HEK293 (cell line): Measurements from ENCODE around the gene MYL7.

ENCODE experiments used
- IKZF3 ChIP-seq: fragments of 450-650 bp; IDR thresholded peaks from 2 replicates; pipeline ENCODE4 v1.5.0; 2018; ENCODE audit warnings: missing biosample characterization, mild to moderate bottlenecking, missing genetic modification characterization, moderate library complexity
- KLF16 ChIP-seq: fragments of 450-650 bp; formaldehyde crosslinking; IDR thresholded peaks from 2 replicates; pipeline ENCODE4 v1.5.1; 2017; ENCODE audit warnings: missing biosample characterization, missing genetic modification characterization
- KLF7 ChIP-seq: fragments of 450-650 bp; formaldehyde crosslinking; IDR thresholded peaks from 2 replicates; pipeline ENCODE4 v1.5.1; 2016; ENCODE audit warnings: missing biosample characterization, missing genetic modification characterization, borderline replicate concordance
- KLF8 ChIP-seq: fragments of 450-650 bp; formaldehyde crosslinking; IDR thresholded peaks from 2 replicates; pipeline ENCODE4 v1.5.1; 2016; ENCODE audit warnings: missing biosample characterization, missing genetic modification characterization
- REPIN1 ChIP-seq: fragments of 450-650 bp; formaldehyde crosslinking; IDR thresholded peaks from 2 replicates; pipeline ENCODE4 v1.5.1; 2017; ENCODE audit warnings: missing biosample characterization, missing genetic modification characterization, low read depth
- REST ChIP-seq: fragments of 450-650 bp; formaldehyde crosslinking; IDR thresholded peaks from 2 replicates; pipeline ENCODE4 v1.5.1; 2016; ENCODE audit warnings: missing biosample characterization, missing genetic modification characterization
- SP3 ChIP-seq: fragments of 450-650 bp; formaldehyde crosslinking; IDR thresholded peaks from 2 replicates; pipeline ENCODE4 v1.5.1; 2016; ENCODE audit warnings: missing biosample characterization, missing genetic modification characterization
- YY1 ChIP-seq: fragments of 450-650 bp; formaldehyde crosslinking; IDR thresholded peaks from 2 replicates; pipeline ENCODE4 v1.5.1; 2018; ENCODE audit warnings: missing biosample characterization, missing genetic modification characterization
- YY2 ChIP-seq: fragments of 450-650 bp; formaldehyde crosslinking; IDR thresholded peaks from 2 replicates; pipeline ENCODE4 v1.5.1; 2016; ENCODE audit warnings: missing biosample characterization, missing genetic modification characterization
- ZBTB10 ChIP-seq: fragments of 450-650 bp; formaldehyde crosslinking; IDR thresholded peaks from 2 replicates; pipeline ENCODE4 v1.5.1; 2016; ENCODE audit warnings: missing biosample characterization, missing genetic modification characterization
- ZBTB7A ChIP-seq: fragments of 450-650 bp; formaldehyde crosslinking; IDR thresholded peaks from 2 replicates; pipeline ENCODE4 v1.5.1; 2016; ENCODE audit warnings: low read depth, missing biosample characterization, missing genetic modification characterization
- ZEB2 ChIP-seq: fragments of 450-650 bp; formaldehyde crosslinking; IDR thresholded peaks from 2 replicates; pipeline ENCODE4 v1.5.1; 2016; ENCODE audit warnings: missing biosample characterization, missing genetic modification characterization
- ZFP37 ChIP-seq: fragments of 450-650 bp; formaldehyde crosslinking; IDR thresholded peaks from 2 replicates; pipeline ENCODE4 v1.5.1; 2016; ENCODE audit warnings: missing biosample characterization, missing genetic modification characterization
- ZNF16 ChIP-seq: fragments of 450-650 bp; formaldehyde crosslinking; IDR thresholded peaks from 2 replicates; pipeline ENCODE4 v1.5.1; 2016; ENCODE audit warnings: low read depth, missing biosample characterization, missing genetic modification characterization
- ZNF2 ChIP-seq: fragments of 450-650 bp; formaldehyde crosslinking; IDR thresholded peaks from 2 replicates; pipeline ENCODE4 v1.5.1; 2016; ENCODE audit warnings: missing biosample characterization, missing genetic modification characterization
- ZNF223 ChIP-seq: fragments of 450-650 bp; formaldehyde crosslinking; IDR thresholded peaks from 2 replicates; pipeline ENCODE4 v1.5.1; 2016; ENCODE audit warnings: missing biosample characterization, missing genetic modification characterization
- ZNF341 ChIP-seq: fragments of 450-650 bp; formaldehyde crosslinking; IDR thresholded peaks from 2 replicates; pipeline ENCODE4; 2016; ENCODE audit warnings: low read depth, missing biosample characterization, missing genetic modification characterization
- ZNF416 ChIP-seq: fragments of 450-650 bp; formaldehyde crosslinking; IDR thresholded peaks from 2 replicates; pipeline ENCODE4 v1.5.1; 2016; ENCODE audit warnings: missing biosample characterization, missing genetic modification characterization
- ZNF423 ChIP-seq: fragments of 450-650 bp; formaldehyde crosslinking; IDR thresholded peaks from 2 replicates; pipeline ENCODE4 v1.5.1; 2016; ENCODE audit warnings: missing biosample characterization, missing genetic modification characterization
- ZNF518A ChIP-seq: fragments of 450-650 bp; formaldehyde crosslinking; conservative IDR thresholded peaks from 2 replicates; pipeline ENCODE4 v1.5.1; 2016; ENCODE audit warnings: low read depth, missing biosample characterization, missing genetic modification characterization
- ZNF558 ChIP-seq: fragments of 450-650 bp; formaldehyde crosslinking; IDR thresholded peaks from 2 replicates; pipeline ENCODE4 v1.5.1; 2016; ENCODE audit warnings: missing biosample characterization, missing genetic modification characterization
- ZNF561 ChIP-seq: fragments of 450-650 bp; IDR thresholded peaks from 2 replicates; pipeline ENCODE4 v1.5.1; 2018; ENCODE audit warnings: missing biosample characterization, missing genetic modification characterization, borderline replicate concordance
- ZNF747 ChIP-seq: fragments of 450-650 bp; formaldehyde crosslinking; IDR thresholded peaks from 2 replicates; pipeline ENCODE4 v1.5.1; 2016; ENCODE audit warnings: missing biosample characterization, missing genetic modification characterization
- ZNF843 ChIP-seq: fragments of 450-650 bp; formaldehyde crosslinking; IDR thresholded peaks from 2 replicates; pipeline ENCODE4 v1.5.1; 2016; ENCODE audit warnings: missing biosample characterization, missing genetic modification characterization
- ZSCAN30 ChIP-seq: fragments of 450-650 bp; IDR thresholded peaks from 2 replicates; pipeline ENCODE4 v1.5.1; 2018; ENCODE audit warnings: missing biosample characterization, mild to moderate bottlenecking, missing genetic modification characterization, moderate library complexity
- ZSCAN5A ChIP-seq: fragments of 450-650 bp; formaldehyde crosslinking; IDR thresholded peaks from 2 replicates; pipeline ENCODE4 v1.5.1; 2016; ENCODE audit warnings: missing biosample characterization, missing genetic modification characterization
- ZXDB ChIP-seq: fragments of 450-650 bp; formaldehyde crosslinking; IDR thresholded peaks from 2 replicates; pipeline ENCODE4 v1.5.1; 2016; ENCODE audit warnings: missing biosample characterization, missing genetic modification characterization

The MYL7 gene

GRCh38 chr7:44123190-44124003 is 17.7 kb downstream of the MYL7 start, which contains the start of gene POLD2 (continued):
- peak; percentile 66 for TF ChIP-seq ZBTB10 (tag by site-specific recombination)
- peak; percentile 74 for TF ChIP-seq ZBTB7A (tag by site-specific recombination)
- no peak for TF ChIP-seq ZNF416
- TF ChIP-seq REPIN1 (tag by site-specific recombination), result 0 out of 2 replicates have a peak, but pooled peaks have one; percentile 37
- TF ChIP-seq ZNF843, result peak; percentile 38
- peak; percentile 81 for TF ChIP-seq YY2 (tag by site-specific recombination)
- TF ChIP-seq ZNF2 (tag by site-specific recombination), result 0 out of 2 replicates have a peak, but pooled peaks have one; percentile 37
- no peak for TF ChIP-seq ZNF558 (tag by site-specific recombination)
- TF ChIP-seq ZSCAN5A (tag by site-specific recombination), result peak; percentile 45; the same call in 1 of the 2 replicates
- peak; percentile 45; the same call in 1 of the 2 replicates for TF ChIP-seq ZNF561 (tag by site-specific recombination)
- TF ChIP-seq ZNF223, result peak; percentile 25; the same call in 1 of the 2 replicates
- TF ChIP-seq SP3, result peak; percentile 94
- peak; percentile 52; the same call in 1 of the 2 replicates for TF ChIP-seq ZFP37 (tag by site-specific recombination)
- TF ChIP-seq YY1 (tag by site-specific recombination), result peak; percentile 87
- peak; percentile 37; the same call in 1 of the 2 replicates for TF ChIP-seq ZNF423 (tag by site-specific recombination)
- TF ChIP-seq ZXDB, result peak; percentile 63
- TF ChIP-seq ZSCAN30 (tag by site-specific recombination), result peak; percentile 92
- TF ChIP-seq REST (tag by site-specific recombination), result peak; percentile 16; the same call in 1 of the 2 replicates
- TF ChIP-seq IKZF3 (tag by site-specific recombination), result 0 out of 2 replicates have a peak, but pooled peaks have one; percentile 20
- TF ChIP-seq ZNF341, result peak; percentile 23; the same call in 1 of the 2 replicates
- TF ChIP-seq ZNF747, result no peak
- TF ChIP-seq ZNF518A, result 0 out of 2 replicates have a peak, but pooled peaks have one; percentile 33
- TF ChIP-seq ZNF16 (tag by site-specific recombination), result no peak
- TF ChIP-seq ZEB2, result peak; percentile 64; the same call in 1 of the 2 replicates
- peak; percentile 92 for TF ChIP-seq KLF8 (tag by site-specific recombination)
- 0 out of 2 replicates have a peak, but pooled peaks have one; percentile 6 for TF ChIP-seq KLF7
- peak; percentile 53 for TF ChIP-seq KLF16 (tag by site-specific recombination)
